CD4-positive, alpha-beta T cell treated with Interleukin-17A for 4 hours (primary cell): ENCODE data around the gene UTP3.
A peak's percentile ranks its signal among the peaks of the same experiment; 100 is the strongest.
"Not testable (repeated sequence)": the region's sequence is repeated elsewhere in the genome, so short reads cannot be mapped to it uniquely, and the experiment has no call there.

Experiments used
- DNase-seq: peaks from one replicate; pipeline ENCODE4 v3.0.0-alpha.2; 2020; ENCODE audit warnings: mixed read lengths

The UTP3 gene

GRCh38 chr4:70721747-70722146 lies 33.4 kb downstream of the UTP3 start, which contains the start of gene RUFY3:
RUFY3 (plus strand) TSS chr4:70721964; CDS start chr4:70722574, 610 bp downstream.
- DNase-seq, result no peak

DNA sequence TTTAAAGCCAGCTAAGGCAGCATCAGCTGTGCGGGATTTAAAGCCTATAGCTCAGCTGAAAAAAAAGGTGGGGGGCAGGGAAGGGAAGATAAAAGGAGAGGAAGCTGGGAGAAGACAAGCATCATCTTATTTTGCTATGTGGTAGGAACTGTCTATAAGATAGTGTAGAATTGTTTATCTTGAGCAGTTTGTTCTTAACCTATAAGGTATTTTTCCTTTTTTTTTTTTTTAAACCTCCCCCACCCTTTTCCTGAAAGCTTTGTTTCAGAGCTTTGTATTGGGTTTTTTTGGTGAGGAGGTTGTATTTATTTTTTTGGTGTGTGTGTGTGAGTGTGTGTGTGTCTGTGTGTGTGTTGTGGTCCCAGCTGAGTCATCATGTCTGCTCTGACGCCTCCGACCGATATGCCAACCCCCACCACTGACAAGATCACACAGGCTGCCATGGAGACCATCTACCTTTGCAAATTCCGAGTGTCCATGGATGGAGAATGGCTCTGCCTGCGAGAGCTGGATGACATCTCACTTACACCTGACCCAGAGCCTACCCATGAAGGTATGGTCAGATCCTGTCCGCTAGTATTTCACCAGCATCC lies 34.0 kb downstream of the UTP3 start:
- DNase-seq, result peak; percentile 70

- DNase-seq, result no peak
These were observed 36.1 kb downstream of the UTP3 start for GRCh38 chr4:70724463-70724862.

GRCh38 chr4:70725633-70726032 lies 37.3 kb downstream of the UTP3 start:
- DNase-seq, result no peak

- DNase-seq, result not testable (repeated sequence)
These were observed 38.2 kb downstream of the UTP3 start for GRCh38 chr4:70726515-70726914.

DNA sequence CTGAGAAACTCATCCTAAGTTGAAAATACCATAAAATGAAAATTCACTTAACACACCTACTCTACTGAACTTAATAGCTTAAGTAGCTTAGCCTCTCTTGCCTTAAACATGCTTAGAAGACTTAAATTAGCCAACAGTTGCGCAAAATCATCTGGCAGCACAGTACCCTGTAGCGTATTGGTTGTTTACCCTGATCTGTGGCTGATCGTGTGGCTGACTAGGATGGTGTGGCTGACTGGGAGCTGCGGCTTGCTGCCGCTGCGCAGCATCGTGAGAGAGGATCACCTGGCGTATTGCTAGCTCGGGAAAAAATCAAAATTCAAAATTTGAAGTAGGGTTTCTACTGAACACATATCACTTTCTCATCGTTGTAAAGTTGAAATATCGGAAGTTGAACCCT lies 39.8 kb downstream of the UTP3 start:
- DNase-seq, result no peak

DNA sequence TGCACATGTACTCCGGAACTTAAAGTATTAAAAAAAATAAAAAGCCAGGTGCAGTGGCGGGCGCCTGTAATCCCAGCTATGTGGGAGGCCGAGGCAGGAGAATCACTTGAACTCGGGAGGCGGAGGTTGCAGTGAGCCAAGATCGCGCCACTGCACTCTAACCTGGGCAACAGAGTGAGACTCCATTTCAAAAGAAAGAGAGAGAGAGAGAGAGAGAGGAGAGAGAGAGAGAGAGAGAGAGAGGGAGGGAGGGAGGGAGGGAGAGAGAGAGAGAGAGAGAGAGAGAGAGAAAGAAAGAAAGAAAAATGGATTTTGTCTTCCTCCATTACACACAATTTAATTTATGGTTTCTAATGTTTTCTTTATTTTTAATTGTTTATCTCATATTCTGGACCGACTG lies 44.5 kb downstream of the UTP3 start:
- DNase-seq, result not testable (repeated sequence)

DNA sequence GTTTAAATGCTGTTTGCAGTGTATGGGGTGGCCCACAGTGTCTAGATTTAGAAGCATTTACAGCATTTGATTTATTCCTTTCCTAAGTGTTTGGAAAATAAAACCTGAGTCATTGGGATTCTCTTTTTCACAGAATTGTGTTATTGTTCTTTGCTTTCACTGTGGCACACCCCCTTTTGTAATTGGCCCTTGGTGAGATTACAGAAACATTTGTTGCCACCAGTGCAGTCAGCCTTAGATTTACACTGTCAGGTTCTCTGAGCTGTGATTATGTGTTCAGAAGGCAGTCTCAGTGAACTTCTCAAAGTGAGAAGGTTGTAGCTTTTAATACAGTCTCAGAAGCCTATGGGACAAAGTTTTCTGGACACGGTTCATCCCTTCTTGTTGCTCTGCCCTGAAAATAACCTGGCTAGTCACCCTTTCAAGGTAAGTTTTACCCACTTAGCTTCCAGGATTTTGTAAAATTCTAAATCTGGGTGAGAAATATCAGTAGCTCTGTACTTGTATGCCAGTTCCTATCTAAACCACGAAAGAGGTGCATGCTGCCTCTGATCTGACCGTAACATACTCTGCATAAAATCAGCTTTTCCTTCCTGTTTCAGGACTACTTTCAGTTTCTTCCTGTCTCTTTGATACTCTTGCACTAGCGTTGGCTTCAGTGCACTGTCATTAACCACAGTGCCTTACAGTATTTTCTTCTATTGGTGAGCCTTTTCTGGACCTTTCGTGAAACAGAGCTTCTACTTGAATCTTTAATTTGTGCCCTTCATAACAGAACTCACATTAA lies 46.0 kb downstream of the UTP3 start:
- peak; percentile 53 for DNase-seq

- no peak for DNase-seq
These were observed 46.6 kb downstream of the UTP3 start for GRCh38 chr4:70734971-70735370.

GRCh38 chr4:70735915-70736314 lies 47.6 kb downstream of the UTP3 start:
- peak; percentile 64 for DNase-seq

GRCh38 chr4:70737006-70737405 lies 48.7 kb downstream of the UTP3 start:
- DNase-seq, result no peak

DNA sequence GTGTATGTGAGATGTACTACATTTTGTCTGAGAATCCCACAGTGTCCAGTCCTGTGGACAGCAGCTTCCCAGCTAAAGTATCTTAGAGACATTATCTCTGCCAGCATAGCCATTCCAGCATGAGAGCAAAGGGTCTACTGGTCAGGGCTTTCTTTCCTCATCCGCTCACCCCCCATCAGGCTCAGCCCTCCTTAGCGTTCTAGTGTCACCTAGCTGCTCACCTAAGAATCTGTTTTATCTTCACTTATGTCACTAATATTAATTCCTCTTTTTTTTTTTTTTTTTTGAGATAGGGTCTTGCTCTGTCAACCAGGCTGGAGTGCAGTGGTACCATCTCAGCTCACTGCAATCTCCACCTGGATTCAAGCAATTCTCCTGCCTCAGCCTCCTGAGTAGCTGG lies 49.1 kb downstream of the UTP3 start:
- DNase-seq, result no peak

DNA sequence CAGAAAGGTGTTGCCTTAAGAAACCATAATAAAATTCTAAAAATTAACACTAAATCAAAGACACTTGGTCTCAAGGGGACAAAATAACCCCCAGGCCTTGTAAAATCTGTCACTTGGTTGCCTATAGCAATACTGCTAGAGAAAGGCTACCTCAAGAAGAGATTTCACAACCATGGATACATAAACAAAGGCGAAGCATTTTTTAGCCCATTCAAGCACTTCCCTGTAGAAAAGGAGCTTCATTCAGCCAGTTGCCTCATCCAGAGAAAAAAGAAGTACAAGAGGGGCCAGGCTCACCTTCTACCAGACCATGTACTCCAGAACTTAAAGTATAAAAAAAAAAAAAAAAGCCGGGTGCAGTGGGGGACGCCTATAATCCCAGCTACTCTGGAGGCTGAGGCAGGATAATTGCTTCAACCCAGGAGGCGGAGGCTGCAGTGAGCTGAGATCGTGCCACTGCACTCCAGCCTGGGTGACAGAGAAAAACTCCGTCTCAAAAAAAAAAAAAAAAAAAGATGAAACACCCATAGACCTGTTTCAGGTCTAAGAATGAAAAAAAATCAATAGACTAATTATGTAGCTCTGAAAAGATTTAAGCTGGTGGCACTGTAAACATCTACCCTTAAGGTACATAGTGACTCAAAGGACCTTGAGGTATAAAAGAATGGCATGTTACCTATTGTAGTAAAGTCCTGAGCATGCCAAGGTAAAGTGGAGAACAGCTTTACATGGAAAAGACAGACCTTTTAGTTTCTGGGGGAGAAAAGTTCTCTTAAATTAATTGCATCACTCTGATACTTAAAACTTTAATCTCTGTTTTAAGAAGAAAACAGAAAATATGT lies 51.4 kb downstream of the UTP3 start:
- no peak for DNase-seq
